ENCODE results near the gene LRRFIP1.

DNA sequence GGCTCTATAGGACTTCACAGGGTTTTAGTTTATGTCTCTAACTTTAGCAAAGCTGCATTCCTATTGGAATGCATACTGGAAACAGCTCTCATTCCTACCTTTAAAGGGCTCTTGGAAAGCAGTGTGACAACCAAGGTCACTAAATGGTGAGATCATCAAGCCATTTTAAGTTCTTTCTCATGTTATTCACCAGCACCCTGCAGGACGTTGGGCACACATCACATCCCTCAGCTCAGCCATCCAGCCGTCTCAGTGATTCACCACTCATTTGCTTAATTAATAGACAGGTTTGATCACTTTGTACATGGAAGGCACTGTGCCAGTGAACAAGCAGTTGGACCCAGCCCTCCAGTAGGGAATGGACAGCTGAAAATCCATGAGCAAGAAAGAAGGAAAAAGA lies 139.0 kb downstream of the LRRFIP1 start:
- no peak for TF ChIP-seq CTCF (IDR thresholded peaks at IDR 0.05)
- TF ChIP-seq EZH2 (IDR thresholded peaks at IDR 0.05; ENCODE audit: borderline replicate concordance, insufficient read depth, low read depth, low read length, poor library complexity, severe bottlenecking), result no peak
